ENCODE measurements around the gene KLHL10.

GRCh38 chr17:41823580-41823979 lies 14.0 kb upstream of the KLHL10 start:
- TF ChIP-seq CTCF (IDR thresholded peaks at IDR 0.05 in 8 of 11, conservative IDR thresholded peaks at IDR 0.05 in 3 of 11) (no peak), POLR2AphosphoS5 (IDR thresholded peaks at IDR 0.05) (no peak)
